GM19467 (cell line): ENCODE measurements around the gene CC2D2B.
A peak's percentile ranks its signal among the peaks of the same experiment; 100 is the strongest.
"Not testable (repeated sequence)": the region's sequence is repeated elsewhere in the genome, so short reads cannot be mapped to it uniquely, and the experiment has no call there.

ENCODE experiments used
- ATAC-seq: cut with Tn5 transposase; IDR thresholded peaks from one replicate; pipeline ENCODE4 v1.9.1; 2021; ENCODE audit warnings: mild to moderate bottlenecking, moderate library complexity; ENCODE audit not compliant: unreplicated experiment

The CC2D2B gene

DNA sequence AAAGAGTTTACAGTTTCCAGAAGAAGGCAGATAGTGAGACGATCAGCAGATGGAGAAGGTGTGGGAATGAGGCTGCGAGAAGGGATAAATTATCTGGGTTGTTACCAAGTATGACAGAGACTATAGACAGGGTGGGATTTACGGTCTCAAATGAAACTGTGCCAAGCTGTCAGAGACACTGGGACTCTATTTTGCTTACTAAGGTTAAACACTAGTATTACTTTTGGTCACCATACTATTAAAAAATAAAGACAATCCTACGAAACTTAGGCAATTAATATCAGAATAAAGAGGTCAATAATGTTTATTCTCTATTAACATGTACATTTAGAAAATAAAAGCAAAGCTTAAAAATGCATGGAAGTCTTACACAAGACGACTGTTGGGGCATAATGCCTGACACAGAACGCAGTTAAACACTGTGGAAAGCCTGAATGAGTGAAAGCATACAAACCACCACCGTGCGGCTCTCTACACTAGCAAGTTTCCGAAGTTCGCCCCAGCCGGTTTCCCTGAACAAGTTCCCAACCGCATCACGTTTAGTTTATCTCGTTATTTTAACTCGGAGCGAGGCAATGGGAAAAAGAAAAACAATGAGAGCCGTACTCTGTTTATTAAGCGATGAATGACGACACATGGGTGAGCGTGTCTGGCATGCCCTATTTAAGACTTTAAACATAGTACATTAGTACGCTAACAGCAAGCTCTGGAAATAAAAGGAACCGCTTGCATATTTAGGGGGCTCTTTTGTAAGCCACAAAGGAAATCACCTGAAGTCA, 909 bp upstream of the CC2D2B start:
- ATAC-seq: peak; percentile 18

DNA sequence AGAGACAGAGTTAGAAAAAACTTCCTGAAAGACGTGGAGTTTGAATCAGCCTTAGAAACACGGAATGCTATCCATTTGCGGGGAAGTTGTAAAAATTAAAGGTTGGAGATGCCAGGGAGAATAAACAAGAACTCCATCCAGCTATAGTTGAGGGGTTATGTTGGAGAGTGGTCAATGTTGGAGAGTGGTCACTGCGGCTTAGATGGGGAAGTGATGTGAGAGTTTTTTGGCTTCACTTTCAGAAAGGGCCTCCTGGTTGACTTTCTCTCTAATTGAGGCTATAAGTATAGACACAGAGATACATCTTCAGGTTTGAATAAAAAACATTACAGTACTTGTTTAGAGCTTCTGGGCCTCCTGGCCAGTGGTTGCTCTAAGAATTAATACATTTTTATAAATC, 675 bp downstream of the CC2D2B start:
- no peak for ATAC-seq

- ATAC-seq: no peak
Observed at GRCh38 chr10:95909561-95909960, 1.8 kb downstream of the CC2D2B start.

- ATAC-seq: not testable (repeated sequence)
Observed at GRCh38 chr10:95916039-95916438, 8.3 kb downstream of the CC2D2B start.

DNA sequence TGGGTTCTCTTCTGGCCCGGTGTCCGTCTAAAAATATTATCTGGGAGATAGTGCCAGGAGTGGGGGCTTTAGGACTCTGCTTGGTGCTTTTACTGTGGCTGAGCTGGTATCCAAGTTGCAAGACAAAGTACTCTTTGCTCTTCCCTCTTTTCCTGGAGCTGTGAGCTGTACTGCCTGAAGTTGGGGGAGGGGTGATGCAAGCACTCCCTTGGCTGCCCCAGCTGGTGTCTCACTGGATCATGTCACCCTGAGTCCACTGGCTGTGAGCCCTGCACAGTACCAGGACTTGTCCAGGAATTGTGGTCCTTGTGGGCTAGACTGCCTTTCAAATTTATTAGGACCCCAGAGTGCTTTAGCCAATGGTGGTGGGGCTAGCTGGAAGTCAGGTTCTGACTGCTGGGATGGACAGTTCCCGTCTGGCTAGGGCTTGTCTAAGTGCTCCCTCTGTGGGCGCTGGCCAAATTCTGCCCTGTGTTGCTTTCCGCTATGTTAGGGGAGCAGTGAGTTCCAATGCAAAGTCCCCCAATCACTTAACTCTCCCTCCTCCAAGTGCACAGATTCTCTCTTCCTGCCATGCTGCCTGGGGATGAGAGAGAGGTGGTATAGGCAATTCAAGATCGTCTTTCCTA, 13.1 kb downstream of the CC2D2B start:
- ATAC-seq: no peak

DNA sequence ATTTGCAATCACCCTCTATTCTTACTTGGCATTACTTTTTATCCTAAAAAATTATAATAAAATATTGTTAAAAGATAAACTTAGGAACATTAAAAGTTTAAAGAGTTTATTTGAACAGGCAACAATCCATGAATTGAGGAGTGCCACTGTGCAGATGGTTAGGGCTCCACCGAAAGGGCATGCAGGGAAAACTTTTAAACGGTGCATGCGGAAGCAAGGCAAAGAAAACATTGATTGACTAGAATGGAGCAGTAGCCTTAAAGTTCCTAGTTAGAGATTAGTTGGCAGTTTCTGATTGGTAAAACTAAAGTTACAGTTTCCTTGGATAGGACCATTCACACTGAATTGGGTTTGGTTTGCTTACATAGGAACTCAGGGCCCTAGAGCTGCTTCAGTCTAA, 17.3 kb downstream of the CC2D2B start:
- ATAC-seq: no peak

- no peak for ATAC-seq
Observed at GRCh38 chr10:95935429-95935828, 27.7 kb downstream of the CC2D2B start.

- no peak for ATAC-seq
Observed at GRCh38 chr10:95941115-95941514, 33.3 kb downstream of the CC2D2B start.

DNA sequence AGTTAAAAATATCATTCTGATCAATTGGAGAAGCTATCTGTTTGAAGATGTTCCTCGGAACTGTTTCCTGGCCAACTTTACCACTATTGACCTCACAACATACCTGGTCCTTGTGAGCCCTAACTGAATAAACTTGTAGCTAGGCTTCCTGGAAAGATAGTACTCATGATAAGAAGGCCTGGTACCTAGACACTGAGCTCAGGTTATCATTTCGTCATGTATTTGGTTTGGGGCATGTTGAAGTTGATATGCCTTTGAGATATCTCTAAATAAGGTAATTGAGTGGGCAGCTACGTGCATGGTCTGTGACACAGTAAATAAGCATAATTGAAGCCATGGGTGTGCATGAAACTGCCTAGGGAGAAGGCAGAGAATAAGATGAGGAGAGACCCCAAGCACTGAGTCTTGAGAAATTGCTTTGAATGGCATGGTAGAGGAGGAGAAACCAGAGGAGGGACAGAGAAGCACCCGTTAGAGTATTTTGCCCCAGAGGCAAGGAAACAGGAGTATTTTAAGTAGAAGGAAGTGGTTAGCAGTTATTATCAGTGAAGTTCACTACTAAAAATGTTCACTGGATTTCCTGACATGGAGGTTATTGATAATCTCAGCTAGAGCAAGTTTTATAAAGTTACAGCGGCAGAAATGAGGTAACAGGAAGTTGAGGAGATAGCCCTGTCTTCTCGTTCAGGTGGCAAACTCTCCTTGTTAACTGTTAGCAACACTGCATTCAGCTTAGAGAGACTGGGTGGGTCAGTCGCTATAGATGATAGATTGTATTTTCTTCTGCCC, 55.6 kb downstream of the CC2D2B start:
- ATAC-seq: no peak

GRCh38 chr10:95963991-95964389, 56.2 kb downstream of the CC2D2B start:
- ATAC-seq: no peak

DNA sequence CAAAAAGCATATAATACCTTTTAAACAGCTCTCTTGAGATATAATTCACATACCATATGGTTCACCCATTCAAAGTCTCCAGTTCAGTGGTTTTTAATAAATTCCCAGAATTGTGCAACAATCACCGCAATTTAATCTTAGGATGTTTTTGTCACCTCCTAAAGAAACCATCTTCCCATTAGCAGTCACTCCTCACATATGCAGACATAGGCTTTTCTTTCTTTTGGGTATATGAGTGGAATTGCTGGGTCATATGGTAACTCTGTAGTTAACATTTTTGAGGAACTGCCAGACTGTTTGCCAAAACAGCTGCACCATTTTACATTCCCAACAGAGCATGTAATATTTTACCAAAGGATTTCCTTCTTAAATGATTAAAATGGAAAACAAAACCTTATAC, 57.0 kb downstream of the CC2D2B start:
- ATAC-seq: no peak

DNA sequence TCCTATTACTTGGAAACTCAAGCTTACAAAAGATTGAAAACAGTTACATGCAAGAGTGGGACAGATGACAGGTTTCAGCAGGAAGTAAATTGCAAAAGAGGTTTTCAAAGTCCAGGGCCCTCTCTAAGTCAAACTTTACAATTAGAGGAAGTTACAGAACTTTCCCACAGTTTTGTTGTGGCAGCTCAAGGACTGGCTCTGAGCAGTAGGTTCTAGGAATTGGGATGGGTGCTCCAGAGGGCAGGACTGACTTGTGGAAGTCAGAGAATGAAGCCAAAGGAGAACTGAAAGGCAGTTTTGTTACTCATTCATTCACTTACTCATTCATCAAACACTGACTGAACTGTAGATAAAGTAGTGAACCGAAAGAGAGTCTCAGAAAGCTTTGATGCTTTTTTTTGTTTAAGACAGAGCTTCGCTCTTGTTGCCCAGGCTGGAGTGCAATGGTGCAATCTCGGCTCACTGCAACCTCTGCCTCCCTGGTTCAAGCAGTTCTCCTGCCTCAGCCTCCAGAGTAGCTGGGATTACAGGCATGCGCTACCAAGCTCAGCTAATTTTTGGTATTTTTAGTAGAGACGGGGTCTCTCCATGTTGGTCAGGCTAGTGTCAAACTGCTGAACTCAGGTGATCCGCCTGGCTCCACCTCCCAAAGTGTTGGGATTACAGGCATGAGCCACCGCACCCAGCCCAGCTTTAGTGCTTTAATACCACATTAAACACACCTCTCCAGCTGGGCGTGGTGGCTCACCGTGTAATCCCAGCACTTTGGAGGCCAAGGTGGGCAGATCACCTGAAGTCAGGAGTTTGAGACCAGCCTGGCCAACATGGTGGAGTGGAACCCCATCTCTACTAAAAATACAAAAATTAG, 68.8 kb downstream of the CC2D2B start:
- no peak for ATAC-seq

DNA sequence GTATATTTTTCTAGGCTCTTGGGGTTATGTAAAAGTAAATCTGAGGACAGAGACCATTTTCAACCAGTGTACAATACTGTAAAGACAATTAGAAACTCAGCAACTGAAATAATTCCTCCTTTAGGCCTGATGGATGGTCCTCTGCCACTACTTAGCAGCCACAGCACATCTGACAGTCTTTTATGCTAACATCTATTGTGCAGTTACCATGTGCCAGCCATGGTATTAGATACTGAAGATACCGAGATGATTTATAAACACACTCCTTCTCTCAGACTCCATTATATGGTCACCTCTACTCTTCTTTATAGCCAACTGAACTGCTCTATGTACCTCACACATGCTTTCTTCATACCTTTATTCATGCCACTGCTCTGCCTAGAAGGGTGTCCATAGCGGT, 74.4 kb downstream of the CC2D2B start:
- ATAC-seq: no peak

DNA sequence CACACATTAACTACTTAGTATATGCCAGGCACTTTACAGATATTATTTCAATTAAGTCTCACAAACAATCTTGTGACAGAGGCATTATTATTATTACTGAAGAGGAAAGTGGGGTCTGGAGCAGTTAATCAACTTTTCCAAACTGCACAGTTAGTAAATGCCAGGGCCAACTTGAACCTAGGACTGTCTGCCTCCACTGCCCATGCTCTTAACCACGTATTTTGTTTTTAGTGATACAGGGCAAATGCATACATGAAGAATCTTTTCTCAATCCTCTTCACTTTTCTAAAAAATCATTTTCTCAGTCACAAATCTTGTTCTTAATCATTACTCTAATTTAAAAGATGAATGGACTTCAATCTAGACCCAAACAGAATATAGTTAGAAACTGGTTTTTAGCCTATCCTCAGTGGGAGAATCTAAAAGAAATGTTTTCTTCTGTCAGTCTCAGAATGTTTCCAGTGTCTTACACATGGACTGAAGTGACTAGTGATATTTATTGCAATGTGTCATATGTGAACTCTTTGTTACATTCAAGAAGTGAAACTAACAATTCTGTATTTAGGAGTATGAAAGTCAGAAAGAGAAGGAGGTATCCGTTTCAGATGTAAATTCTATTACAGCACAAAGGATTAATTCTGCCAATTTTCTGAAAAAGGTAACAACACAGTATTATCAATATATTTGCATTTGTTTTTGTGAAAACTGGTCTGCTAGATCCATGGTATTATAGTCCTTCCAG, 80.1 kb downstream of the CC2D2B start:
- no peak for ATAC-seq

- no peak for ATAC-seq
Observed at GRCh38 chr10:95988702-95989101, 80.9 kb downstream of the CC2D2B start.

- ATAC-seq: not testable (repeated sequence)
Observed at GRCh38 chr10:95994376-95994775, 86.6 kb downstream of the CC2D2B start.

GRCh38 chr10:95998255-95998784, 90.5 kb downstream of the CC2D2B start:
- no peak for ATAC-seq

GRCh38 chr10:96013956-96014355, 106.2 kb downstream of the CC2D2B start:
- ATAC-seq: no peak

- no peak for ATAC-seq
Observed at GRCh38 chr10:96014473-96015102, 106.8 kb downstream of the CC2D2B start.
